NCI-H1105 (cell line): ENCODE data around the gene SPRR1A.
"Not testable (repeated sequence)": the region's sequence is repeated elsewhere in the genome, so short reads cannot be mapped to it uniquely, and the experiment has no call there.

Experiments used
- DNase-seq: peaks from one replicate; lab custom pipeline; 2025; lab: John Stamatoyannopoulos, UW

SPRR1A gene

DNA sequence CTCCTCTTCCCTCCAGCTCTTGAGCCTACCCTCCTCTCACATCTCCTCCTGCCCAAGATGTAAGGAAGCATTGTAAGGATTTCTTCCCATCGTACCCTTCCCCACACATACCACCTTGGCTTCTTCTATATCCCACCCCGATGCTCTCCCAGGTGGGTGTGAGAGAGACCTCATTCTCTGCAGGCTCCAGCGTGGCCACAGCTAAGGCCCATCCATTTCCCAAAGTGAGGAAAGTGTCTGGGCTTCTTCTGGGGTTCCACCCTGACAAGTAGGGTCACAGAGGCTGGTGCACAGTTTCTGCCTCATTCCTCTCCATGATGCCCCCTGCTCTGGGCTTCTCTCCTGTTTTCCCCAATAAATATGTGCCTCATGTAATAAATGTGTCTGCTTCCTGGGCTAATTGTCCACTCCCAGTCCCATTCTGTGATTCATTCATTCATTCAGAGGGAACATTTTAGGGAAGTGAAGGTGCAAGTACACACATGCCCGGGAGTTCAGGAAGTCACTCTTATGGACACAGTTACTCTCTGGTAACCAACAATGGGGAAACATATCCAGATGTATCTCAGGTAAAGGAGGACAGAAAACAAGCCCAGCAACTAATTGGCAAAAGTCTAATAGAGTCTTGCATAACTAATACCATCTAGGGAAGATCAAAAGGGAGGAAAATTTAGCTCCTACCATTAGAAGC is 11.5 kb upstream of the SPRR1A start:
- no peak for DNase-seq

- no peak for DNase-seq
Observed at GRCh38 chr1:152976688-152977087, 7.2 kb upstream of the SPRR1A start.

DNA sequence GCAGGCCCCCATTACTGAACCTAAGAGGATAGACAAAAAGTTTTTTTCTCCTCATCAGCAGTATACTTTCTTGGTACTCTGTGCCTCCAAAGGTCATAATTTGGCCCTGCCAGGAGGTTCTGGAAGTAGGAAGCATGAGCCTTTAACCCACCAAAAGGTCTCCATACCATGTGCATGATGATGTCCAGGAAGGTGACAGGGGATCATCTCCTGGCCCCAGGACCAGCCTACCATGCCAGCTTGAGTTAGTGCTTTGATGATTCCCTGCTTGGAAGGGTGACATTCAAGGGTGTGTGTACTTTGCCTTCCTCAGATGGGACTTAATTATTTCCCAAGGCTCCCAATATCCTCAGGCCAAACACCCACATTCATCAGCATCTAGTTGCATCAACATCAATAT is 6.3 kb upstream of the SPRR1A start:
- no peak for DNase-seq

DNA sequence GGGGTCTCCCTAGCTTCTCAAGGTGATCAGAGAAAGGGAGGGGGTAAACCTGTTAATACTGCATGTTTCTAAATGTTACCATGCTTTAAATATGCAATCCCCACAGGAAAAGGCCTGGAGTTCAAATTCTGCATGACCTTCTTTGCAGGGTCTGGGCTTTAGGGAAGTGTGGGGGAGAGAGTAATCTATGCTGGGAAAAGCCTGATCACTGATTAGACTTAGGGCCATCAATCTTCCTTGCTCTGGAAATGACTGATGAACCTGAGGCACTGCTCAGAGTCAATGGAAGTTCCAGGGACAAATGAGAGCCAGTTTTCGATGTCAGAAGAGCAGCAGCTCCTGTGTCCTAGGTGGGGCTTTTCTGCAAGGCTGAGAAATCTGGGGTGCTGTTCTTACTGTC is 3.2 kb upstream of the SPRR1A start:
- DNase-seq: no peak

- no peak for DNase-seq
Observed at GRCh38 chr1:152981146-152981871, 2.6 kb upstream of the SPRR1A start.

DNA sequence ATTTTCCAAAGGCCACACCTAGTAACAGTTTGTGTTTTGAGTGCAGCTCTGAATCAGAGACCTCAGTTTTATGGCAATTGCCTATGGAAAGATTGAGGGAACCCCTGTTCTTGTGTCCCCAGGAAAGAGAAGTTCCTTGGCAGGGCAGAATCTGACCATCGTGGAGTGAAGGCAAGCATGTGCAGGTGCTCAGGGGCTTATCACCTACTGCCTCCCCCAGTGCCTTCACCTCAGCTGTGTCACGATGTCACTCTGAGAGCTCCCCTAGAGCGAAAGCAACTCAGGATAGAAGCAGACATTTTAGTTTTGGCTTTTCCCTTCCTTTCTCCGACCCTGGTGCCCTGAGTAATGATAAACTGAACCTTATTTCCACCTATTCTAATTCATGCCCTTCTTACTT is 1.8 kb upstream of the SPRR1A start:
- DNase-seq: no peak

DNA sequence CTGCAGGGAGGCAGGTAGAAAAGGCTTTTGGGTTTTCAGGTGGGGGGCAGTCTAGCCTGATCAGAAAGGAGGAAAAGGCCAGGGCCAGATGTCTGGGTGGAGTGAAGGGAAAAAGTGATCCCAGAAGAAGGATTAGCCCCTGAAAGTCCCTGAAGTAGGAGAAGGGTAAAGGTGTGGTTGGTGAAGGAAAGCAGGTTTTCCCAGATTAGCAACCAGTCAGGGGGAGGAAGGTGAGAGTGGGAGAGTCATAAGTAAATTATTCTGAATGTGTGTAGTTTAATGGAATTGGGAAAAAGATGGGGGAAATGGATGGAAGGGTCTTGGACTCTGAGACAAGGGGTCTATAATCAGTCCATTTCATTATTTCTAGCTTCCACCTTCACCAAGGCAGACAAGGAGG is 647 bp upstream of the SPRR1A start:
- DNase-seq: no peak

- no peak for DNase-seq
Observed at GRCh38 chr1:152986578-152986977, 2.7 kb downstream of the SPRR1A start.

- no peak for DNase-seq
Observed at GRCh38 chr1:152993186-152993585, 9.3 kb downstream of the SPRR1A start.

GRCh38 chr1:152995842-152996241 is 12.0 kb downstream of the SPRR1A start:
- no peak for DNase-seq

GRCh38 chr1:152996633-152997400 is 12.9 kb downstream of the SPRR1A start:
- DNase-seq: no peak

DNA sequence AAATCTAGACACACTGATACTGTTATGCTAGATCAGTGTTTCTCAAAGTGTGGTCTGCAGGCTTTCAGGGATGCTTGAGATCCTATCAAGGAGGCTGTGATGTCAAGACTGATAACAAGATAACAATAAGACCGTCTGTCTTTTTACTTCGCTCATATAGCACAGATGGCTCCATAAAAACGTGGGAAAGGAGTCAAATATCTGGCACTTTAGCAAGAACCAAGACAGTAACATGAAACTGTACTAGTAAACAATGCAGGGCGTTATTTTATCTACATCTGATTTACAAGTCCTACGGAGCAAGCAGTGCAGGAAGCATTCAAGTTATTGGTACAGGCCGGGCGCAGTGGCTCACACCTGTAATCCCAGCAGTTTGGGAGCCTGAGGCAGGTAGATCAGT is 14.0 kb downstream of the SPRR1A start:
- no peak for DNase-seq

- no peak for DNase-seq
Observed at GRCh38 chr1:152998476-152998875, 14.6 kb downstream of the SPRR1A start.

- no peak for DNase-seq
Observed at GRCh38 chr1:152999818-153000217, 15.9 kb downstream of the SPRR1A start.

GRCh38 chr1:153000294-153000693 is 16.4 kb downstream of the SPRR1A start:
- DNase-seq: no peak

DNA sequence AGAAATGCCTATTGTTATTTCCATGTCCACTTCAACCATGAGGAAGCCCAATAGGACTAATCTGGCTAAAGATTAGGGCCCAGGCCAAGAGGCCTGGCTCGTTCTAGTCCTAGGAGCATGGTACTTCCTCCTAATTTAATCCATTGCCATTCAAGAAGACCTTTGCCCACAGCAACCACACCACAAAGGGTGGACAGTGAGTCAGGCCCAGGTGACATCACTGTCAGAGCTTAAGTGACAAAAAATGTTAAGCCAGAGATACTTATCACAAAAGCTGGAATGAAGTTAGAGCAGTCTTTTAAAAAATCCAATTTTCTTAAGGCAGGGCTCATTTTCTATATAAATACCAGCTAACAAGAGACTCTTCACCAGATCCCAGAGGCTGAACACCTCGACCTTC is 17.5 kb downstream of the SPRR1A start, which contains the start of gene SPRR3:
Gene SPRR3, plus strand, starts transcription at position 368 of the 400 bp plus-strand sequence. CDS start 1,272 bp downstream, outside the sequence.
- DNase-seq: no peak

DNA sequence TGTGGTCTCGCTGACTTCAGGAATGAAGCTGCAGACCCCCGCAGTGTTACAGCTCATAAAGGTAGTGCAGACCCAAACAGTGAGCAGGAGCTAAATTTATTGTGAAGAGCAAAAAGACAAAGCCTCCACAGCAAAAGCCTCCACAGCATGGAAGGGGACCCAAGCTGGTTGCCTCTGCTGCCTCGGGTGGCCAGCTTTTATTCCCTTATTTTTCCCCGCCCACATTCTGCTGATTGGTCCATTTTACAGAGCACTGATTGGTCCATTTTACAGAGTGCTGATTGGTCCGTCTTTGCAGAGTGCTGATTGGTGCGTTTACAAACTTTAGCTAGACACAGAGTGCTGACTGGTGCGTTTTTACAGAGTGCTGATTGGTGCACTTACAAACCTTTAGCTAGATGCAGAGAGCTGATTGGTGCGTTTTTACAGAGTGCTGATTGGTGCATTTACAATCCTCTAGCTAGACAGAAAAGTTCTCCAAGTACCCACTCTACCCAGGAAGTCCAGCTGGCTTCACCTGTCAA is 27.4 kb downstream of the SPRR1A start:
- DNase-seq: not testable (repeated sequence)

DNA sequence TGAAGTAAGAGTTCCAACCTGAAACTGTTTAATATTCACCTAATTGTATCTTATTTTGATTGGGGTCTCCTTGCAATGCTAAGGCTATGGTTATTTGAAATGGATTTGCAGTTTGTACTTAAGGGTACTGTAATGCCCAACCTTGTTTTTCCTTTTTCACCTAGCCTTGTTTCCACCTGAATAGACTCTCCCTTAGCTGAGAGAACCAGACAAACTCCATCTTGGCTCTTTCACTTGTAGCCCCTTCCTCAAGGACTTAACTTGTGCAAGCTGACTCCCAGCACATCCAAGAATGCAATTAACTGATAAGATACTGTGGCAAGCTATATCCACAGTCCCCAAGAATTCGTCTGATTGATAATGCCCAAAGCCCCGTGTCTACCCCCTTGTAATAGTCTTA is 37.9 kb downstream of the SPRR1A start:
- DNase-seq: not testable (repeated sequence)

DNA sequence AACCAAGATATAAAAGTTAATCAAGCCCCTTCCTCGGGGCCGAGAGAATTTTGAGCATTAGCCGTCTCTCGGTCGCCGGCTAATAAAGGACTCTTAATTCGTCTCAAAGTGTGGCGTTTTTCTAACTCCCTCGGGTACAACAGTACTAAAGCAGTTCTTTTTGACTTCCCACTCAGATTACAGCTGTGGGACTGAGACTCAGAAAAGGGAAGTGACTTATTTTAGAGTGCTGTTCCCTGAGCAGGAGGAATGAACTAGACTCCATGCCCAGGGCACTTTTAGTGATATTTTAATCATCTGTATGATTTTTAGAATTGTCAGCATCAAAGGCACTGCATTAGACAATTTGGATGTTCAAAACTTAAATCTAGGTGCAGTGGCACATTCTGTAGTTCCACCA is 38.5 kb downstream of the SPRR1A start:
- not testable (repeated sequence) for DNase-seq

DNA sequence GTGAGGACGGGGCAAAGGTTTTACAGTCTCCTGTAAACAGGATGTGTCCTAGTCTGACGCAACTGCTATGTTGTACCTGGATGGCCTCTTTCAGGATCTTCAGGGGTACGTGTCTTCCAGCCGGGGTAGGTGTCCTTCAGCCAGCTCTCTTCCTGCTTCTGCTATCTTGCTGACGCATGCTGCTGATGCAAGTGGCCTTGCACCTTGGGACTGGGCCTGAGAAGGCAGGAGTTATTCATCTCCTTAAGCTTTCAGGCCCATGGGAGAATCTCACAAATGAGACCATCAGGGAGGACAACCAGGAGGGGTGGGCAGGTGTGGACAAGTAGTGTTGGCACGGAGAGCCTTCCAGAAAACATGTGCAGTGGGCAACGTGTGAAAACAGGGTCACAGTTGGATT is 39.2 kb downstream of the SPRR1A start:
- no peak for DNase-seq

DNA sequence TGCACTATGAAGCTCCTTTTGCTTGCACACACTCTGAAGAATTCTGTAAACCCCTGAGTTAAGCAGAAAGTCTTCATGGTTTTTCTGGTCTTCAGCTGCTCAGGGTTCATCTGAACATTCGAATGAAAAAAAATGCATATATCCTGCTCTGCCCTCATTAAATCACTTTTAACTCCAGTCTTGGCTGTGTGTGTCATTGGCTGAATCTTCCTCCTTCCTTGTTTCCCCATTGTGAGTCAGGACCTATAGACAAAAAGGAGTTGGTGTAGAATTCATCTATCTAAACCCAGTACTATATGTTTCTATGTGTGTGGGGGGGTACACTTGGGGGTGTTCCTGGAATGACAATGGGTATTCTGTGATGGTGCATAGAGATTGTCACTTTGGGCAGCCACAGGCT is 40.5 kb downstream of the SPRR1A start:
- no peak for DNase-seq

DNA sequence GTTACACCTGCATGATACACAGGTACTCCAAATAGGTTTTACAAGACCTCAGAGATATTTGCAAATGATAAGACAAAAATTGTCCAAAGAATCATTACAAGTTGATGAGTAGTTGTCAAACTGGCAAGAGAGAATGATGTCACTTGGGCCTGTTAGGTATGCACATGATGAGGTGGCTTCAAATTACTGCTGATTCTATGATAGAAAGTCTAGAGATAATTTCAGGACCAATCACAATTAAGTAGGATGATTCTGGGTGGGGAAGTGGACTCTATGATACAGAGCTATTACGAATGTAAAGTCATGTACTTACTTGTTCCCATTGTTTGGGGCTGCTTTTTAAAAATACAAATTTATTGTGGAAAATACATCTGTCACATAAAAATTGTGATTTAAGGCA is 41.9 kb downstream of the SPRR1A start:
- DNase-seq: no peak

DNA sequence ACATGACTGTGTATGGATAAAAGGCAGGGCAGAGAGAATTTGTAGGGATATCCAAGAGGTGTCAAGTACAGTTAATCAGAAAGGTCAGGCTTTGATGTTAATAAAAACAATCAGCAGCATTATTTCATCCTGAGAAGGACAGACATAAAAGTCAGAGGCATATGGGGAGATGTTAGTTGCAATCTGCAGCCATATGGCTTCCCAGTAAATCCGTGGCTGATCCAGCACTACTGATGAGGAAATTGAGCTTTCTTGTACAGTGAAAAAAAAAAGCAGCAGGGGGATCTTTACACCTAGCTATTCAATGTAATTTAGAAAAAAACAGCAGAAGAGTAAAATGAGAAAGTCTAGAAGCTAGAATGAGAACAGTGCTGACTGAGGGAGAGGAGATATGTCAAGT is 44.9 kb downstream of the SPRR1A start:
- no peak for DNase-seq
